Activated CD4-positive, alpha-beta T cell treated with anti-CD3 and anti-CD28 coated beads for 24 hours (primary cell): ENCODE results near the gene APOBEC2.
"Not testable (repeated sequence)": the region's sequence is repeated elsewhere in the genome, so short reads cannot be mapped to it uniquely, and the experiment has no call there.

ENCODE experiments used
- DNase-seq, 2 donors: peaks; one replicate each; pipeline ENCODE4 v3.0.0-alpha.2; 2020; ENCODE audit warnings: low read depth in 2 of 2

The APOBEC2 gene

DNA sequence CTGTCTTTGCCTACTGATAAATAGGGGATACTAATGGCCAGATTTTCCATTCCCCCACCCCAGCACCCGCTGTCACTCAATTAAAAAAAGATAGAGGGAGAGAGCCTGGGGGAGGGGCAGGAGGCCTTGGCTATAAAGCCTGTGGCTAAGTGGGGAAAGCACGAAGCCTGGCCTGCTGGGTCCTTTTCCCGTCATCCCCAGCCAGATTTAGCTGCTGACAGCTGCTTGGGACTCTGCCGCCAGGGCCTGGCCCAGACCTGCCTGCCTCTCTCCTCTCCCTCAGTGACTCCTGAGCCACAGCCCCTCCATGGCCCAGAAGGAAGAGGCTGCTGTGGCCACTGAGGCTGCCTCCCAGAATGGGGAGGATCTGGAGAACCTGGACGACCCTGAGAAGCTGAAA is at the start of gene APOBEC2:
TSS of gene APOBEC2 (plus strand) at position 162 of the 400 bp plus-strand sequence. CDS start at position 308, 146 bp downstream.
- no peak for DNase-seq

DNA sequence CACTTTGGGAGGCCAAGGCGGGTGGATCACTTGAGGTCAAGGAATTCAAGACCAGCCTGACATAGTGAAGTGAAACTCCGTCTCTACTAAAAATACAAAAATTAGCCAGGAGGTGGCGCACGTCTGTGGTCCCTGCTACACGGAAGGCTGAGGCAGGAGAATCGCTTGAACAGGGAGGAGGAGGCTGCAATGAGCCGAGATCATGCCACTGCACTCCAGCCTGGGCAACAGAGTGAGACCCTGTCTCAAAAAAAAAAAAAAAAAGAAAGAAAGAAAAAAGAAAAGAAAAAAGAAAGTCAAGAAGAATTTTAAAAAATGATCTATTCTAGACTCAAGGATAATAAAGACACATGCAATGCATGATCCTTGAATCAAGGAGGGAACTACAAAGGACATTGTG is 46.8 kb upstream of the APOBEC2 start:
- DNase-seq = peak; percentile 34 to 46

DNA sequence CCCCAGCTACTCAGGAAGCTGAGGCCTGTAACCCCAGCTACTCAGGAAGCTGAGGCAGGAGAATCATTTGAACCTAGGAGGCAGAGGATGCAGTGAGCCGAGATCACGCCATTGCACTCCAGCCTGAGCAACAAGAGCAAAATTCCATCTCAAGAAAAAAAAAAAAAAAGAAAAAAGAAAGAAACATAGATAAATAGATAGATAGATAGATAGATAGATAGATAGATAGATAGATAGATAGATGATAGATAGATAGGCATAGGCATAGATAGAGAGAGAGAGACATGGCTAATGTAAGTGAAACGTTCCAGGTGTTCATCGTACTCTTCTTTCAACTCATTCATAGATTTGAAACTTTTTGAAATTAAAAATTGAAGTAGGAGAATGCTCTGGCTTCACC is 46.0 kb upstream of the APOBEC2 start:
- DNase-seq = not testable (repeated sequence)

DNA sequence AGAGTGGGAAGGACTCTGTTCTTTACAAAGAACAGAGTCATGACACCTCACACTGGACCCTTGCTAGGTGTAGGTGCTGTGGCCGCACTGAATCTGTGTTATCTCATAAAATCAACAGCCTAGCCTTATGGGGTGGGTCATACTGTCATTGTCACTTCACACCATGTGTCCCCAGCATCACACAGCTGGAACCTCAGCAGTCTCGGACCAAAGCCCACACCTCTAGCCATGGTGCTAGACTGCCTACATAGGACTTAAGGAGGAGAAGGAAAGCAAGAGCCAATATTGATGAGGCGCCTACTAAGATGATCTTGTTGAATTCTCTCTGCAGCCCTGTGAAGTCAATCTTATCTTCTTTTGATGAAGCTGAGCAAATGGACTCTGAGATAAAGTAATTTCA is 45.0 kb upstream of the APOBEC2 start:
- DNase-seq = no peak

DNA sequence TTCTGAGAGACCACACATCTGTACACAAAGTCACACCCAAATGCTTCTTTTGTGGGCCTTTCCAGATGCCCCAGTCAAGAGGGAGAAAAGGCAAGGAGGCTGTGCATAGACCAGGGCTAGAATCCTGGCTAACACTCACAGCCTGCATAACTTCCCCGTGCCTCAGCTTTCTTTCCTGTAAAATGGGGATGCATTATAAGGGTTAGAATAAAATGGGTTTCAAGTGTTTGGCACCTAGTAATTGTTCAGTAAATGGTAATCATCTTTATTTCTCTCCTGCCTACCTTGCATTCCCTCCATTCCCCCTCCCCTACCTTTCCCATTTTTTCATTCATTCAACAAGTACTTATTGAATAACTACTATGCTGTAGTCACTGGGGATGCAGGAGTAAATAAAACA is 43.3 kb upstream of the APOBEC2 start:
- DNase-seq = no peak

DNA sequence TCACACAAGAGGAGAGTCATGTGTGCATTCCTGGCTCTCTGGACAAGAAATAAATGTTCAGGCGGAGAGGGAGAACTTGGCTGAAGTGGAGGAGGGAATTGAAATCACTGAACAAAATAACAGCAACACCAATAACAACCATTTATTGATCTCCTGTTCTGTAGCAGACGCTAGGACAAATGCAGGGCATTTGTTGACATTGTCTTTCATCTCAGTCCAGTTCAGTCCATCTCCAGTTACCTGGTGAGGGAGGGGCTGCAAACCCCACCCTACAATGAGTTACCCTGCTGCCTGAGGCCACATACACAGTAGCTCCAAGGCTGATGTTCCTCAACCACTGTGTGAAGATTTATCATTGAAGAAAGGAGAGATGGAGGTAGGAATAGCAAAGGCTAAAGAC is 41.3 kb upstream of the APOBEC2 start:
- no peak for DNase-seq

DNA sequence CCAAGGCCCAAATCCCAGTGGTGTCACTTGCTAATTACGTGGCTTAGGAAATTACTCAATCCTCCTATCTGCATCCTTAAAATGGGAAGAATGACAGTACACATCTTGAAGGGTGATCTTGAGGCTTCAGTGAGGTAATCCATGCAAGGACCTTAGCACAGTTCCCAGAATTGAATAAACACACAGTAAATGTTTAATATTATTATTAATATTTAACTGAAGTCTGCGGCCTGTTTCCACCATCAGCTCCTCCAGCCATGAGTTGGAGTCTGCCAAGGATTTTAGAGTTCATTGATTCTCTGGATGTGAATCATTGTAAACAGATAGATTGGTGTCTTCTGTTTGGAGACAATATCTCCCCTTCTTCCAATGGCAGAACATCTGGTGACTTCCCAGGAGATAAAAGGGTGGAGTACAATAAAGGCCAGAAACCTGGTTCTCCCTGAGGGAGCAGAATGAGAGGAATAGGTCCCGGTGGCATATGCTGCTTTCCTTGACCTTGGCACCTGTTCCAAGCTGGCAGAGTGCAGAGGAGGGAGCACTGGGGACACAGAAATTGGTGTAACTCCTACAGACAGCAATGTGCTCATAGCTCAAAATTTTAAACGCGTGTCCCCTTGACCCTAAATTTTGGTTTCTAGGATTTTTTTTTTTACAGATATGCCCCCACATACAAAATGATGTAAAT is 39.4 kb upstream of the APOBEC2 start:
- no peak for DNase-seq

DNA sequence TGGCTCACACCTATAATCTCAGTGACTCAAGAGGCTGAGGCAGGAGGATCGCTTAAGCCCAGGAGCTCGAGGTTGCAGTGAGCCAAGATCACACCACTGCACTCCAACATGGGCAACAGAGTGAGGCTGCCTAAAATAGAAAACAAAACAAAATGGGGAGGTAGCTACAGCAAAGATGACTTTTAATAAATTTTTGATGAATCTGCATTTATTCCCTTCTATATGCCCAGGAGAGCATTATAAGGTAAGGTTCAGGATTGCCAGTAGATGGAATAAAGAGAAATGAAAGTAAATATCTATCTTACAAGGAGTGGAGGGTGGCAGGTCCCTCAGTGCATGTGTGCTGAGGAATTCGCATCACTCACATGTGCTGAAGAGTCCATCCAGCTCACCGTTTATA is 38.2 kb upstream of the APOBEC2 start:
- no peak for DNase-seq

DNA sequence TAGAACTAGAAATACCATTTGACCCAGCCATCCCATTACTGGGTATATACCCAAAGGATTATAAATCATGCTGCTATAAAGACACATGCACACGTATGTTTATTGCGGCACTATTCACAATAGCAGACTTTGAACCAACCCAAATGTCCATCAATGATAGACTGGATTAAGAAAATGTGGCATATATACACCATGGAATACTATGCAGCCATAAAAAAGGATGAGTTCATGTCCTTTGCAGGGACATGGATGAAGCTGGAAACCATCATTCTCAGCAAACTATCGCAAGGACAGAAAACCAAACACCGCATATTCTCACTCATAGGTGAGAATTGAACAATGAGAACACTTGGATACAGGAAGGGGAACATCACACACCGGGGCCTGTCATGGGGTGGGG is 37.1 kb upstream of the APOBEC2 start:
- DNase-seq = not testable (repeated sequence)

DNA sequence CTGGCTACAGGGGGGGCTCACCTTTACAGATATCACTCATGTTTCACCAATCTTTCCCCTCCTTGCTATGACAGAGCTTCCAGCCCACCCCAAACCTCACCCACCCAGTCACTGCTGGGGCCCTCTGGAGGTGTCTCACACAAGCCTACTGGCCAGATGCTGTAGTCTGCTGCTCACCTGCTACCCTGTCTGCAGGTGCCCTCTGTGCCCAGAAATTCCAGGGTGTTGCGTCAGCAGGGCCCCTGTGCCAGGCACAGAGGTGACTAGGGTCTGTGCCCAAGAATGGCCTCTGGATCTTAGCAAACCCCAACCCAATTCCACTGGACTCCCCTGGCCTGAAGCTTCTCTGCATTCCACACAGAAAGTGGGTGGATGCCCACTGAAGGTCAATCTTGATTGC is 35.3 kb upstream of the APOBEC2 start:
- DNase-seq = no peak

DNA sequence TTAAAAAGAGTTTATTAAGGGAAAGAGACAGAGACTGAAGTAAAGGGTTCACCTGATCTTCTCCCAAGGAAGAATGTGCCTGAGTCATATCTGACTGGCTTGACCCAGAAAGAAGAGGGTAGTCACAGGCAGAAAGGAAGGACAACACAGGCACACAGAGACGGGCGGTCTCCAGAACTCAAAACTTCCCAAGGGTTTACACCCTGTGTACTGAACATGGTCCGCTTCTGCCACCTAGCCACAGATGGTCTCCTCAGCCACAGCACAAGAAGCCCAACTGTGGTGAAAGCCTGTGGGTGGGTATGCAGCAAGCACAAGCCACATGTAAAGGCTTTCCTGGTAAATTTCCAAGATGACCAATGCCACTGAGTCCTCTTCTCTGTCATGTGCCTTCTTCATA is 31.2 kb upstream of the APOBEC2 start:
- no peak for DNase-seq

DNA sequence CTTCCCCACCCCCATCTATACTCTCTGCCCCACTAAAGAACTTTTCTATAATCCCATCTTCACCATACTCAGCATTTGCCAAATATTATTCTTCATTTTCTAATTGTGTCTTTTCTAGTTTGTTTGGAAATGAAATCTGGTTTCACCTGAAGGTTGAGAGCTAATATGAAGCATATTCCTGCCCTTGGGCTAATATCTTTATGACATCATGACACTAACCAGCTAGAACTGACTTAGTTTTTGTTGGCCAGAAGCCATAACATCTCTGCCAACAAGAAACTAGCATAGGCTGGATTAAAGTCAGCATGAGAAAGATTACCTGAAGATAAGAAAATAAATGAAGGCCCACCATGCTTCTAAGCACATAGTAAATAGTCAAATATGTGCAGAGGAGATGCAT is 30.7 kb upstream of the APOBEC2 start:
- no peak for DNase-seq

DNA sequence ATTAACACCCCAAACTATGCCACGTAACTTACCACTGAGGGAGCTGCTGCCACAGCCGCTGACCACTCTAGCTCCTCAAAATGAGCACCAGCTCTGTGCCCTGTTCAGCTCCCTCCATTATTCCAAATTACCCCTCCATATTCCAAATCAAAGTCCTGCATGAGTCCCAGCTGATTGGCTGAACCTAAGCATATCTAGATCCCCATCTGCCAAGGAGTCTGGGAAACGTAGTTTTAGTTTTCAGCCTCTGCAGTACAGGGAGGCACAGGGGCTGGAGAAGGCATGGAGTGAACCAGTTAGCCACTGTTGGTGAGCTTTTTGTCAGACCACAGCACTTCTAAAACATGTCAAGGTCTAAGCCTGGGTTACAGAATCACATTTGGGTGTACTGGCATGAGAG is 29.9 kb upstream of the APOBEC2 start:
- DNase-seq = no peak

DNA sequence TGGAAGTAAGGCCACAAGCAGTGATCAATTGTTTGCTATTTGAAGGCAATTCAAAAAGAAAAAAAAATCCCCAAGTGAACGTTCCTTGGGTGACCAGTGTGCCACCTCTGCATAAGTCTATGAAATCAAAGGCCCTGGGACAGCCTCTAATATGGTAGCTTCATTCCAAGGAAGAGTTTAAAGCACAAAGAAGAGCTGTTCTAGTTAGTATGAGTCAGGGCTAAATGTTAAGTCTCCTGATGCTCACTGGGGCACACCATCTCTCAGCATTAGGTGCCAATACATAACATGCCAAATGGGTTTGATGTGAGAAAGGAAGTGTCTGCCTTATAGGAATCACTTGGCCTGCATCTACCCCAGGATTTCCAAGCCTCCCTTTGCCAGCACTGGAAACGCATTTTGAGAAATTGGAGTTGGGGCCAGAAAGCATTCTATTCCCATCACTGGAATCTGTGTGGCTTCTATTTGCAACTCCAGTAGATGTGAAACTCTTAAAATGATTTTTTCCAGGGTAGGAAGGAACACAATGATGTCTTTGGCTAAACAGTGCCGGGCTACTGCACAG is 27.0 kb upstream of the APOBEC2 start:
- no peak for DNase-seq

DNA sequence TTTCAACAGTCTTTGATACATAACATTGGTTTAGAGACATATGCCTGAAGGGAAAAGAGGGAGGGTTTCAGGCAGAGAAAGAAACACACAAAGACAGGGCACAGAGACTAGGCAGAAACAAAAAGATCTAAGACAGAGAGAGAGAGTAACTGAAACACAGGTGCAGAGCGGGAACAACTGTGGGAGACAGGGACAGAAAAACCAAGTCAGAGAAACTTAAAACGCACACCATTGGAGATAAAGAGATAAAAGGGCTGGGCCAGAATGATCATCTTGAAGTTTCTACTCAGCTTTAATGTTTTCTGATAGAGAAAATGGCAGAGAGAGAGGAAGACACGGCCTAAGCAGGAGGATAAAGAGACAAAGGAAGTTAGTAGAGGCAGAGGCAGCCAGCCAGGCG is 25.8 kb upstream of the APOBEC2 start:
- no peak for DNase-seq

DNA sequence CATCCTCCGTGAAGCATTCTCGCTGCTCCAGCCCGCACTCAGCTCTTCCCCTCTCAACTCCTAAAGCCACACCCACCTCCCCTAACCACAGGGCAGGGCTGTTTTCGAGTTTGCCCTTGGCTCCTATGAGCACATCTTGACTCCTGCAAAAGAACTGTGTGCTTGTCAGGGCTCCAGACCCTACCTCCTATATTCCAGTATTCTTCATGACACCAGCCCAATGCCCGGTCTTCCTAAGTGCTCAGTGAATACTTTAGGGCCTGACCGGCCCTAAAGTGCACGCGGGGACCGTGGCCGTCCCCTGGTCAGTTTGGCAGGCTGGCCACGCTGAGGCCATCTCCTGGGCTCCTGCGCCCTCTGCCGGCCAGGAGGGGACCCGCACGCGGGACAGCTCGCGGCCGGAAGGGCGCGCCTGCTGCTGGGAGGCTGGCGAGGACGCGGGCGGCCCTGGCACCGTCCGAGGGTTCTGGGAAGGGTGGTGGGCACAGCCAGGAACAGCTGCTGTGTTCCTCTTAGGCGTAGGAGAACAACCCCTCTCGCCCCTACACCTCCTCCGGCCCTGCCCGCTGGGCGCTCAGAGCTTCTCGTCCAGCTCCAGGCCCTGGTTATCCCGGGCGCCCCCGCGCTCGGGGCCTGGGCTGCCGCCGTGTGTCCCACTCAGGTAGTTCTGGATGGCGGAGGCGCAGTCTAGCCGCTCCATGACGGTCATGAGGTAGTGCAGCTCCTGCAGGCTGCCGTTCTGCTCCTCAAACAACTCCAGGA is 25.0 kb upstream of the APOBEC2 start:
- peak; percentile 59 to 71 for DNase-seq

DNA sequence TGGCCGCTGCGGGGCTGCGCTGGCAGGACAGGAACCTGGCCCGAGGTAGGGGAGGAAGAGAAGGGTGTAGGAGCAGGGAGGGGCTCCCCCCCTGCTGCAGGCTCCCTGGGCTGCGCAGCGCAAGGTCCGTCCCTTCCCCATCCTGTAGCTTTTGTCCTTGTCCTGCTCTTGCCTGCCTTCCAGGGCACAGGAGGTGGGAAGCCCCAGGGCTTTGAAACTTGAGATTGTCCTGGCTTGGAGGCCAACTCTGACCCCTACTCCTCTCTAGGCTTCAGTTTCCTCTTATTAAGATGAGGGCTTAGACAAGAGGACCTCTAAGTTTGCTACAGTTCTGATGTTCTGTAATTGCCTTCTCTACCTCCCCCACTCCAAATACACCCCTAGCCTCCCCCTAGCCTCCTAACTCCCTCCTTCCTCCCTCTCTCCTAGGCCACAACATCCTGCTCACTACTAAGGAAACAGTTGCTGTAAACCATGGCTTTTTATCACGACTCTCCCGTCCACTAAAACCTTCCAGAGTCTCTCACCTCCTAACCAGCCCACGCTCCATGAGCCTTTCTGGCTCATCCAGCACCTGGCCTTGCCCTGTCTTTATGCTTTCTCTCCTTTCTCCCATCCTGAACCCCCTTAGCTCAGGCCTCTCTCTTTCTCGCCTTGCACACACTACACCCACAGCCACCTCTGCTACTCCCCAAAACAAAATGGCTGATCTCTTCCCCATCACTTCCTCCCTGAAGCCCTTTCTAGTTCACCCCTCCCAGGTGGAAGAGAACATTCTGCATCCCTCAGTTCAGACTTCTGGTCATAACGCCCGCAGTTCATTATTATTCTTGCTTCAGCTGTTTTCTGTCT is 24.2 kb upstream of the APOBEC2 start:
- no peak for DNase-seq

DNA sequence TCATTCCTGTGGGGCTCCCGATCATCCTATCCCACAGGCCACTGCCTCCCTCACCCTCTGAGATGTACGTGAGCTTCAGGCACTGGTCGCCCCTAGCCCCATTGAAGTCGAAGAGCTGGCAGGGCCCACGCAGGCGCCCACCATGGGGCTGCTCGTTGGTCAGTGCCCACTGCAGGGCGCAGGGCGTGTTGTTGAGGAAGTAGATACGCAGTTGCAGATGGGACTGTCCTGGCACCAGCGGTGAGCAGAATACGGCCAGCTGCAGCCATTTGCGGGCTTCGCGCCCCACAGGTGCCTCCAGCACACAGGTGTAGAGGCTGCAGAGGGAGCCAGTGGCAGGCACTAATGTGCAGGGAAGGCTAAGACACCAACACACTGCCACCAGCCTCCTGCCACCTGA is 20.2 kb upstream of the APOBEC2 start:
- DNase-seq = no peak

DNA sequence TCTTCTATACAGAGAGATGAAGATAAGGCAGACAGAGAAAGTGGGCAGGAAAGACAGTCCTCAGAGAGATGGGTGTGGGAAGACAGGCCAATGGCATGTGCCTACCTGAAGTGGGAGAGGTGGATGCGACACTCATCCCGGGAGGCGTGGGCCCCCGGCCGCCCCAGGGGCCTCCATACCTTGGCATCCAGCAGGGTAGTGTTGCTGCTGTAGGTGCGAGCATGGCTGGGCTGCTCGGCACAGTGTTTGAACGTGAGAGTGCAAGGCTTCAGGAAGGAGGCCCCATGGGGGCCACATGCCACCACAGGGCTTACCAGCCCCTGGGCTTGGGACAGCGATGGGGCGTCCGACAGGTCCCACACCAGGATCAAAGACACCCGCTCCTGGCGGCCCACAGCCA is 19.2 kb upstream of the APOBEC2 start:
- DNase-seq = no peak

DNA sequence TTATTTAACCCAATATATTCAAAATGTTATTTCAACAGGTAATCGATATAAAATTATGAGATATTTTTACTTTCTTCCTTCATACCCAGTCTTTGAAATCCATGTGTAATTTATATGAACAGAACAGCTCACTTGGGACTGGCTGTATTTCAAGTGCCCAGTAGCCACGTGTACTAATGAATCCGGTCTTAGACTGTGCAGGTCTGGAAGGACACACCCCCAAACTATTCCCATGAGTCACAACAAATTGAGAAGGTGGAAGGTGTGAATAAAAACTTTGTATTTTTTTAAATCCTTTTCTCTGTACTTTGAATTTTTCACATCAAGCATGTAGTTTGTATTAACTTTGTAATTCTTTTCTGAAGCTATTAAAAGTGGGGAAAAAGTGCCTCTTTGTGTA is 16.8 kb upstream of the APOBEC2 start:
- no peak for DNase-seq

DNA sequence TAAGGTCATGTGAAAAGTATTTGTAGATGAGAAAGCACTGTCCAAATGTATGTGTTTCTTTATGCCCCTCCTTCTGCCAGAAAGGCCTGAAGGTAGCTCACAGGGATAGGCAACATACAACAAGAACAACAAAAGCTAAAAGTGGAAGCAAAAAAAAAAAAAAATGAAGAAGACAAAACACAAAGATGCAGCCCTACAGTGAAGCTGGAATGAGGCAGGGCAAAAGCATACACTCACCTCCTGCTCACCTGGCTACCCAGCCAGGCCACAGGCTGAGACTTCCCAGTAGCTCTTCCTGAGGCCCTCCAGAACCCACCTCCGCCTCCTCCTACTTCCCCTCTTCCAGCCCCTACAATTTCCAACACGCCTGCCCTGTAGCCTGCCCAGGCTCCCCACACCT is 16.4 kb upstream of the APOBEC2 start:
- DNase-seq = no peak
